Keratinocyte (primary cell): Measurements from ENCODE around the gene TRIP13.

ENCODE experiments used
- EZH2 ChIP-seq: IDR thresholded peaks from one replicate; pipeline ENCODE4 v1.6.1; 2012; ENCODE audit warnings: inconsistent platforms, mild to moderate bottlenecking, low read length, moderate library complexity
- TF ChIP-seq, protein P1 (sequence below), 3 experiments: IDR thresholded peaks in 1 of 3; conservative IDR thresholded peaks in 1 of 3; optimal IDR thresholded peaks in 1 of 3; 2 replicates in 2 of 3; 3 replicates in 1 of 3; pipeline versions ENCODE3 to v1.5.1; 2011; ENCODE audit warnings: low read length in 3 of 3, mild to moderate bottlenecking in 3 of 3, moderate library complexity in 2 of 3, control low read depth in 1 of 3, inconsistent platforms in 1 of 3; ENCODE audit not compliant: insufficient read depth in 2 of 3; ENCODE audit errors: extremely low read depth in 1 of 3

DNA sequence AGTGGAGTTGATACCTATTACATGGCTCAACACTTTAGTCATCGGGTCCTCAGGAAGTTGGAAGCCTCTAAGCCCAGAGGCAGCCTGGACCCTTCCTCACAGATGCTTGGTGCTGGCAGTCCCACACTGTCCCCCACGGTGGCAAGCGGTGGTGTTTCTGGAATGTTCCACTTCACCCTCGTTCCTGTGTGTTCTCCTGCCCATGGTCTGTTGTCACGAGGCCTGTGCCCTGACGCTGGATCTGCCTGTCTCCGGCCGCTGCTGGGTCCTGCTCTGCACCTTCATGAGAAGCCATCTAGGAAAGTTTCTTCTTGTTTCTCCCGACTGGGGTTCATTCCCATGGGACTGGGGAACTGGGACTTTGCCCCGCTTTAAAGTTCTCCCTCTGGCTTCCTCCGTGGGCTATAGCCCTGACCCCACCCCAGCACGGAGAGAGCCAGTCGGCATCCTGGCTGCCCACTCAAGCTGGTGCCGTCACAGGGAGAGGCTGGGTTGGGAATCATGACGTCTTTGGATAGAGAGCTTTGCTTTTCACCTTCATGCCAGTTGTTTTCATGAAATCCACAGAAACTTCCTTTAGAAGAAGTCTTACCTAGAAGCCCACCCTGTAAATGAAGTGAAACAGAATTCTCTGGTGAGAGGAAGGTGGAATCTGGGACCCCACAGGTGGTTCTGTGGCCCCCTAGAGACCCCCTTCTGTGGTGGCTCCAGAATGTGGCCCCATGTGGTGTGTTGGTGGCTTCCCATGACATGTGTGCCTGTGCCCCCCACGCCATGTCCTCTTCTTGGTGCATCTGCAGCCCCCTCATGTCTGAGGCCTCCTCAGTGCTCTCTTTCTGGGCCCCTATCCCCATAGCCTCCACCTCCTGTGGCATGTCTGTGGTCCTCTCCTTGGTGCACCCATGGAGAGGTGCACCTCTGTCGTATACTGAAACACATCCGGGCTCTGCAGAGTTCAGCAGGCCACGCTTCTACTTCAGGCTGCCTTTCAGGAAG lies 43.8 kb downstream of the TRIP13 start:
- TF ChIP-seq EZH2 = no peak
- TF ChIP-seq, protein P1, sequence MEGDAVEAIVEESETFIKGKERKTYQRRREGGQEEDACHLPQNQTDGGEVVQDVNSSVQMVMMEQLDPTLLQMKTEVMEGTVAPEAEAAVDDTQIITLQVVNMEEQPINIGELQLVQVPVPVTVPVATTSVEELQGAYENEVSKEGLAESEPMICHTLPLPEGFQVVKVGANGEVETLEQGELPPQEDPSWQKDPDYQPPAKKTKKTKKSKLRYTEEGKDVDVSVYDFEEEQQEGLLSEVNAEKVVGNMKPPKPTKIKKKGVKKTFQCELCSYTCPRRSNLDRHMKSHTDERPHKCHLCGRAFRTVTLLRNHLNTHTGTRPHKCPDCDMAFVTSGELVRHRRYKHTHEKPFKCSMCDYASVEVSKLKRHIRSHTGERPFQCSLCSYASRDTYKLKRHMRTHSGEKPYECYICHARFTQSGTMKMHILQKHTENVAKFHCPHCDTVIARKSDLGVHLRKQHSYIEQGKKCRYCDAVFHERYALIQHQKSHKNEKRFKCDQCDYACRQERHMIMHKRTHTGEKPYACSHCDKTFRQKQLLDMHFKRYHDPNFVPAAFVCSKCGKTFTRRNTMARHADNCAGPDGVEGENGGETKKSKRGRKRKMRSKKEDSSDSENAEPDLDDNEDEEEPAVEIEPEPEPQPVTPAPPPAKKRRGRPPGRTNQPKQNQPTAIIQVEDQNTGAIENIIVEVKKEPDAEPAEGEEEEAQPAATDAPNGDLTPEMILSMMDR (optimal IDR thresholded peaks at IDR 0.05 in 1 of 3, IDR thresholded peaks at IDR 0.05 in 1 of 3, conservative IDR thresholded peaks at IDR 0.05 in 1 of 3; ENCODE audit: extremely low read depth in 1 of 3, insufficient read depth in 2 of 3, low read length in 3 of 3) = no peak
